ENCODE results near the gene STATH. TPM values are rescaled to one million over a fixed set of nuclear protein-coding genes. Genes with fewer than 3 reads are reported as not detected.
A peak's percentile ranks its signal among the peaks of the same experiment; 100 is the strongest.
"Not testable (repeated sequence)": the region's sequence is repeated elsewhere in the genome, so short reads cannot be mapped to it uniquely, and the experiment has no call there.

Gene STATH
- total RNA-seq, 1 donor from 2014 or later = not detected

GRCh38 chr4:70027011-70027410 is 31.2 kb downstream of the STATH start:
- Mint-ChIP-seq H3K9me3 (no peaks in the 10 kb centered on the region), H3K4me3 (no peak overlapping the region), H3K27ac (no peak overlapping the region), H3K4me1 (no peaks in the 10 kb centered on the region), H3K36me3 (no peaks in the 10 kb centered on the region), H3K27me3 (ENCODE audit: low read depth) (no peaks in the 10 kb centered on the region)
- no peak for TF ChIP-seq CTCF (IDR thresholded peaks at IDR 0.05; ENCODE audit: unreplicated experiment)
- no peak for DNase-seq (ENCODE audit: low spot score in 2 of 2, unreplicated experiment in 2 of 2)

- not testable (repeated sequence) for H3K36me3 Mint-ChIP-seq; DNase-seq (ENCODE audit: low spot score in 2 of 2, unreplicated experiment in 2 of 2); H3K27me3 Mint-ChIP-seq (ENCODE audit: low read depth); H3K9me3 Mint-ChIP-seq; H3K4me1 Mint-ChIP-seq; H3K4me3 Mint-ChIP-seq; H3K27ac Mint-ChIP-seq
These were observed 32.4 kb downstream of the STATH start, which contains the start of gene HTN3 for GRCh38 chr4:70028159-70028558. HTN3 (plus strand) TSS chr4:70028459; CDS start chr4:70030741, 2,282 bp downstream.

GRCh38 chr4:70037559-70037958 is 41.8 kb downstream of the STATH start:
- H3K4me1 Mint-ChIP-seq; DNase-seq (ENCODE audit: low spot score in 2 of 2, unreplicated experiment in 2 of 2); H3K4me3 Mint-ChIP-seq; H3K36me3 Mint-ChIP-seq; H3K27ac Mint-ChIP-seq; H3K27me3 Mint-ChIP-seq (ENCODE audit: low read depth): not testable (repeated sequence)
- H3K9me3 Mint-ChIP-seq = peaks cover 42% of the 10 kb centered on the region

- not testable (repeated sequence) for H3K27me3 Mint-ChIP-seq (ENCODE audit: low read depth); H3K4me1 Mint-ChIP-seq; H3K27ac Mint-ChIP-seq; DNase-seq (ENCODE audit: low spot score in 2 of 2, unreplicated experiment in 2 of 2); H3K36me3 Mint-ChIP-seq; H3K4me3 Mint-ChIP-seq
- peaks cover 24% of the 10 kb centered on the region for H3K9me3 Mint-ChIP-seq
These were observed 44.2 kb downstream of the STATH start for GRCh38 chr4:70039928-70040327.

- H3K9me3 Mint-ChIP-seq = peaks cover 19% of the 10 kb centered on the region
- no peak overlapping the region for H3K4me3 Mint-ChIP-seq
- no peak for TF ChIP-seq CTCF (IDR thresholded peaks at IDR 0.05; ENCODE audit: unreplicated experiment)
- H3K36me3 Mint-ChIP-seq = peaks cover 3% of the 10 kb centered on the region
- H3K27ac Mint-ChIP-seq = peak overlapping the region; percentile 66
- DNase-seq (ENCODE audit: low spot score in 2 of 2, unreplicated experiment in 2 of 2) = no peak
- no peaks in the 10 kb centered on the region for H3K4me1 Mint-ChIP-seq
- no peaks in the 10 kb centered on the region for H3K27me3 Mint-ChIP-seq (ENCODE audit: low read depth)
These were observed 46.0 kb downstream of the STATH start for GRCh38 chr4:70041652-70042286.

- not testable (repeated sequence) for H3K27ac Mint-ChIP-seq; H3K4me3 Mint-ChIP-seq; H3K27me3 Mint-ChIP-seq (ENCODE audit: low read depth); H3K36me3 Mint-ChIP-seq; DNase-seq (ENCODE audit: low spot score in 2 of 2, unreplicated experiment in 2 of 2); H3K9me3 Mint-ChIP-seq; H3K4me1 Mint-ChIP-seq
These were observed 54.4 kb downstream of the STATH start, which contains the start of gene HTN1 for GRCh38 chr4:70050138-70050537. HTN1 (plus strand) TSS chr4:70050438; CDS start chr4:70053077, 2,639 bp downstream.

Other genes with a start within 250 kb of the STATH start
- gene SULT1B1, start 235.3 kb upstream of the STATH start, total RNA-seq = 0.34 to 0.51 TPM (median 0.38 TPM) in 3 replicates
- gene SULT1E1, start 135.8 kb upstream of the STATH start, total RNA-seq = 118 to 122 TPM (median 121 TPM) in 3 replicates
- gene CSN1S1, start 64.9 kb upstream of the STATH start, total RNA-seq = not detected in 3 replicates
- gene CSN2, start 30.2 kb upstream of the STATH start, total RNA-seq = not detected in 3 replicates
- not detected in 3 replicates for gene HTN3, start 32.5 kb downstream of the STATH start, total RNA-seq
- not detected in 3 replicates for gene HTN1, start 54.5 kb downstream of the STATH start, total RNA-seq
- gene PRR27, start 158.3 kb downstream of the STATH start, total RNA-seq = not detected in 3 replicates
- gene ODAM, start 199.8 kb downstream of the STATH start, total RNA-seq = 2.8 to 3.2 TPM (median 3.1 TPM) in 3 replicates
- 0.72 to 1.5 TPM (median 0.75 TPM) in 3 replicates for gene FDCSP, start 230.2 kb downstream of the STATH start, total RNA-seq
- gene CSN3, start 246.6 kb downstream of the STATH start, total RNA-seq = not detected in 3 replicates

Data from mesothelial cell of epicardium (in vitro differentiated cells).